ENCODE data around the gene ACAP1. TPM values are rescaled to one million over a fixed set of nuclear protein-coding genes. Genes with fewer than 3 reads are reported as not detected.

ACAP1 gene
- total RNA-seq, 1 donor from 2014 or later, result 16.0 TPM

DNA sequence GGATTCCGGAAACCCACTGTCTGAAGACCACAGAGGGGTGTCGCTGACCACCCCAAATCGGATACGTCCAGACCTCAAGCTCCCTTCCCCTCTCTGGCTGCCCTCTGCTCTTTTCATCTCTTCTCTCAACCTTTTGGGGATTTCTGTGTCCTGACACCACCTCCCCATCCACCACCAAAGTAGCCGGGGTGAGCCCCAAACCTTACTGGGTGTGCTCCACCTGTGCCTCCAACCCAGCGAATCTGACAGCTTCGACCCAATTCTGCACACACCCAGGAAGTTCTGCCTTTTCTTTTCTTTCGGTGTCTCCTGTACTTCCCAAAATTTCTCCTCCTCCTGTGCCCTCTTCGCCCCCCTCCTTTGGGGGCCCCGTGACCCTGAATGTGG, 16.2 kb downstream of the ACAP1 start:
- no peak for DNase-seq (ENCODE audit: low read depth)
- H3K4me1 Mint-ChIP-seq (ENCODE audit: low read depth, unreplicated experiment), result peaks cover 22% of the 10 kb centered on the region
- TF ChIP-seq EZH2 (IDR thresholded peaks at IDR 0.05; ENCODE audit: insufficient read depth, low read length), result no peak
- TF ChIP-seq, protein P1, sequence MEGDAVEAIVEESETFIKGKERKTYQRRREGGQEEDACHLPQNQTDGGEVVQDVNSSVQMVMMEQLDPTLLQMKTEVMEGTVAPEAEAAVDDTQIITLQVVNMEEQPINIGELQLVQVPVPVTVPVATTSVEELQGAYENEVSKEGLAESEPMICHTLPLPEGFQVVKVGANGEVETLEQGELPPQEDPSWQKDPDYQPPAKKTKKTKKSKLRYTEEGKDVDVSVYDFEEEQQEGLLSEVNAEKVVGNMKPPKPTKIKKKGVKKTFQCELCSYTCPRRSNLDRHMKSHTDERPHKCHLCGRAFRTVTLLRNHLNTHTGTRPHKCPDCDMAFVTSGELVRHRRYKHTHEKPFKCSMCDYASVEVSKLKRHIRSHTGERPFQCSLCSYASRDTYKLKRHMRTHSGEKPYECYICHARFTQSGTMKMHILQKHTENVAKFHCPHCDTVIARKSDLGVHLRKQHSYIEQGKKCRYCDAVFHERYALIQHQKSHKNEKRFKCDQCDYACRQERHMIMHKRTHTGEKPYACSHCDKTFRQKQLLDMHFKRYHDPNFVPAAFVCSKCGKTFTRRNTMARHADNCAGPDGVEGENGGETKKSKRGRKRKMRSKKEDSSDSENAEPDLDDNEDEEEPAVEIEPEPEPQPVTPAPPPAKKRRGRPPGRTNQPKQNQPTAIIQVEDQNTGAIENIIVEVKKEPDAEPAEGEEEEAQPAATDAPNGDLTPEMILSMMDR (IDR thresholded peaks at IDR 0.05; ENCODE audit: insufficient read depth, low read depth, low read length), result peak; percentile 29
- H3K4me2 ChIP-seq (ENCODE audit: low read length), result peak overlapping the region; percentile 97
- no peaks in the 10 kb centered on the region for H3K36me3 Mint-ChIP-seq (ENCODE audit: low read depth, unreplicated experiment)
- H3K9me3 Mint-ChIP-seq (ENCODE audit: unreplicated experiment), result no peaks in the 10 kb centered on the region
- H3K27me3 Mint-ChIP-seq (ENCODE audit: low read depth, unreplicated experiment), result no peaks in the 10 kb centered on the region
- peak overlapping the region; percentile 98 for H3K27ac ChIP-seq (ENCODE audit: low read depth, low read length)
- no peaks in the 10 kb centered on the region for H3K9me3 ChIP-seq (ENCODE audit: insufficient read depth, low read depth, low read length)
- H3K4me1 ChIP-seq (ENCODE audit: insufficient read depth, low read length), result peaks cover 32% of the 10 kb centered on the region
- no peak for FAIRE-seq
- peak overlapping the region; percentile 99 for H3K27ac Mint-ChIP-seq (ENCODE audit: unreplicated experiment)
- H3K36me3 ChIP-seq (ENCODE audit: insufficient read depth, low read length), result no peaks in the 10 kb centered on the region
- peak overlapping the region; percentile 80 for H2AFZ ChIP-seq (ENCODE audit: low read depth, low read length)
- peaks cover 34% of the 10 kb centered on the region for H3K79me2 ChIP-seq (ENCODE audit: insufficient read depth, low read length)
- H3K9ac ChIP-seq (ENCODE audit: low read length), result peak overlapping the region; percentile 99
- peak overlapping the region; percentile 87 for H3K4me3 ChIP-seq (ENCODE audit: insufficient read depth, low read depth, low read length)
- H3K27me3 ChIP-seq (ENCODE audit: insufficient read depth, low read length), result peaks cover 3% of the 10 kb centered on the region
- peak overlapping the region; percentile 94 for H3K4me3 Mint-ChIP-seq (ENCODE audit: unreplicated experiment)
- H4K20me1 ChIP-seq (ENCODE audit: insufficient read depth, low read length), result peaks cover 30% of the 10 kb centered on the region

DNA sequence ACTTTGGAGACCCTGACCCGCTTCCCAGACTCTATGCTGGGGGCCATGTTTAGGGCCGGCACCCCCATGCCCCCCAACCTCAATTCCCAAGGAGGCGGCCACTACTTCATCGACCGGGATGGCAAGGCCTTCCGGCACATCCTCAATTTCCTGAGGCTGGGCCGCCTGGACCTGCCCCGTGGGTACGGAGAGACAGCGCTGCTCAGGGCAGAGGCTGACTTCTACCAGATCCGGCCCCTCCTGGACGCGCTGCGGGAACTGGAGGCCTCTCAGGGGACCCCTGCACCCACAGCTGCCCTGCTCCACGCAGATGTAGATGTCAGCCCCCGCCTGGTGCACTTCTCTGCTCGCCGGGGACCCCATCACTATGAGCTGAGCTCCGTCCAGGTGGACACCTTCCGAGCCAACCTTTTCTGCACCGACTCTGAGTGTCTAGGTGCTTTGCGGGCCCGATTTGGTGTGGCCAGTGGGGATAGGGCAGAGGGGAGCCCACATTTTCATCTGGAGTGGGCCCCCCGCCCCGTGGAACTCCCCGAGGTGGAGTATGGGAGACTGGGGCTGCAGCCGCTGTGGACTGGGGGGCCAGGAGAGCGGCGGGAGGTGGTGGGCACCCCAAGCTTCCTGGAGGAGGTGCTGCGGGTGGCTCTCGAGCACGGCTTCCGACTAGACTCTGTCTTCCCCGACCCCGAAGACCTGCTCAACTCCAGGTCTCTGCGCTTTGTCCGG, 16.7 kb downstream of the ACAP1 start:
- H2AFZ ChIP-seq (ENCODE audit: low read depth, low read length), result no peak overlapping the region
- H3K27ac ChIP-seq (ENCODE audit: low read depth, low read length), result no peak overlapping the region
- FAIRE-seq, result no peak
- Mint-ChIP-seq H3K36me3 (ENCODE audit: low read depth, unreplicated experiment) (no peaks in the 10 kb centered on the region), H3K9me3 (ENCODE audit: unreplicated experiment) (no peaks in the 10 kb centered on the region), H3K4me3 (ENCODE audit: unreplicated experiment) (peak overlapping the region; percentile 94), H3K27ac (ENCODE audit: unreplicated experiment) (peak overlapping the region; percentile 99), H3K4me1 (ENCODE audit: low read depth, unreplicated experiment) (peaks cover 21% of the 10 kb centered on the region), H3K27me3 (ENCODE audit: low read depth, unreplicated experiment) (no peaks in the 10 kb centered on the region)
- H4K20me1 ChIP-seq (ENCODE audit: insufficient read depth, low read length), result peaks cover 30% of the 10 kb centered on the region
- no peaks in the 10 kb centered on the region for H3K36me3 ChIP-seq (ENCODE audit: insufficient read depth, low read length)
- H3K9me3 ChIP-seq (ENCODE audit: insufficient read depth, low read depth, low read length), result no peaks in the 10 kb centered on the region
- peak overlapping the region; percentile 97 for H3K4me2 ChIP-seq (ENCODE audit: low read length)
- peaks cover 32% of the 10 kb centered on the region for H3K4me1 ChIP-seq (ENCODE audit: insufficient read depth, low read length)
- peaks cover 3% of the 10 kb centered on the region for H3K27me3 ChIP-seq (ENCODE audit: insufficient read depth, low read length)
- H3K9ac ChIP-seq (ENCODE audit: low read length), result peak overlapping the region; percentile 99
- TF ChIP-seq EZH2 (IDR thresholded peaks at IDR 0.05; ENCODE audit: insufficient read depth, low read length), result no peak
- TF ChIP-seq, protein P1 (IDR thresholded peaks at IDR 0.05; ENCODE audit: insufficient read depth, low read depth, low read length), result no peak
- peaks cover 34% of the 10 kb centered on the region for H3K79me2 ChIP-seq (ENCODE audit: insufficient read depth, low read length)
- no peak for DNase-seq (ENCODE audit: low read depth)
- peak overlapping the region; percentile 87 for H3K4me3 ChIP-seq (ENCODE audit: insufficient read depth, low read depth, low read length)

DNA sequence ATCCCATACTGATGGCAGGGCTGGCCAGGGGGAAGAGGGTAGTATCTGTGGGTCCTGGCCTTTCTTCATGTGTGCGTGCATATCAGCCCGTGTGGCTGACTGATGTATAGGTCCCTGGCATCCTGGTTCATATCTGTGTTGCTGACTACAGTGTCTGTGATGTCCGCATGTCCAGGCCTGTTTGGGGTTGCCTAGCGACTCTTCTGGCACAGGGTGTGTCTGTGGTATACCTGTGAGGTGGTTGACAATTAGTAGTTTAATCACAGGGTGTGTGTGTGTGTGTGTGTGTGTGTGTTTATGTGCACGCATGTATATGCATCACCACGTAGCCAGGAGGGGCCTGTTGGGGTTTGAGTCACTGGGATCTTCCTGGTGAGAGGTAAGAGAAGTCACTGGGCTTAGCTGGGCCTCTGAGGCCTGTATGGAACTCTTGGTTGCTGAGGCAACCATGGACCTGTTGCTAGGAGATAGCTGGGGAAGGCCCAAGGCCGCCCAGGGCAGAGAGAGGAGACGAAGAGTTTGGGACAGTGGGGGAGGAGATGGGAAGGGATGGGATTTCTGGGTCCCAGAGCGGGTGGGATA, 18.0 kb downstream of the ACAP1 start:
- H3K27me3 ChIP-seq (ENCODE audit: insufficient read depth, low read length), result peaks cover 3% of the 10 kb centered on the region
- H3K4me3 Mint-ChIP-seq (ENCODE audit: unreplicated experiment), result peak overlapping the region; percentile 94
- H3K36me3 Mint-ChIP-seq (ENCODE audit: low read depth, unreplicated experiment), result no peaks in the 10 kb centered on the region
- no peak overlapping the region for H3K27ac ChIP-seq (ENCODE audit: low read depth, low read length)
- peak overlapping the region; percentile 30 for H3K9ac ChIP-seq (ENCODE audit: low read length)
- no peaks in the 10 kb centered on the region for H3K9me3 ChIP-seq (ENCODE audit: insufficient read depth, low read depth, low read length)
- no peak overlapping the region for H2AFZ ChIP-seq (ENCODE audit: low read depth, low read length)
- no peaks in the 10 kb centered on the region for H3K9me3 Mint-ChIP-seq (ENCODE audit: unreplicated experiment)
- H3K79me2 ChIP-seq (ENCODE audit: insufficient read depth, low read length), result peaks cover 34% of the 10 kb centered on the region
- H3K27ac Mint-ChIP-seq (ENCODE audit: unreplicated experiment), result peak overlapping the region; percentile 80
- TF ChIP-seq EZH2 (IDR thresholded peaks at IDR 0.05; ENCODE audit: insufficient read depth, low read length), result no peak
- TF ChIP-seq, protein P1 (IDR thresholded peaks at IDR 0.05; ENCODE audit: insufficient read depth, low read depth, low read length), result no peak
- peaks cover 20% of the 10 kb centered on the region for H3K4me1 Mint-ChIP-seq (ENCODE audit: low read depth, unreplicated experiment)
- H3K36me3 ChIP-seq (ENCODE audit: insufficient read depth, low read length), result no peaks in the 10 kb centered on the region
- H3K4me3 ChIP-seq (ENCODE audit: insufficient read depth, low read depth, low read length), result no peak overlapping the region
- H3K27me3 Mint-ChIP-seq (ENCODE audit: low read depth, unreplicated experiment), result no peaks in the 10 kb centered on the region
- peak overlapping the region; percentile 97 for H3K4me2 ChIP-seq (ENCODE audit: low read length)
- FAIRE-seq (no peak), DNase-seq (ENCODE audit: low read depth) (peak; percentile 63)
- H3K4me1 ChIP-seq (ENCODE audit: insufficient read depth, low read length), result peaks cover 32% of the 10 kb centered on the region
- peaks cover 25% of the 10 kb centered on the region for H4K20me1 ChIP-seq (ENCODE audit: insufficient read depth, low read length)
